ENCODE measurements around the gene ALPG.

DNA sequence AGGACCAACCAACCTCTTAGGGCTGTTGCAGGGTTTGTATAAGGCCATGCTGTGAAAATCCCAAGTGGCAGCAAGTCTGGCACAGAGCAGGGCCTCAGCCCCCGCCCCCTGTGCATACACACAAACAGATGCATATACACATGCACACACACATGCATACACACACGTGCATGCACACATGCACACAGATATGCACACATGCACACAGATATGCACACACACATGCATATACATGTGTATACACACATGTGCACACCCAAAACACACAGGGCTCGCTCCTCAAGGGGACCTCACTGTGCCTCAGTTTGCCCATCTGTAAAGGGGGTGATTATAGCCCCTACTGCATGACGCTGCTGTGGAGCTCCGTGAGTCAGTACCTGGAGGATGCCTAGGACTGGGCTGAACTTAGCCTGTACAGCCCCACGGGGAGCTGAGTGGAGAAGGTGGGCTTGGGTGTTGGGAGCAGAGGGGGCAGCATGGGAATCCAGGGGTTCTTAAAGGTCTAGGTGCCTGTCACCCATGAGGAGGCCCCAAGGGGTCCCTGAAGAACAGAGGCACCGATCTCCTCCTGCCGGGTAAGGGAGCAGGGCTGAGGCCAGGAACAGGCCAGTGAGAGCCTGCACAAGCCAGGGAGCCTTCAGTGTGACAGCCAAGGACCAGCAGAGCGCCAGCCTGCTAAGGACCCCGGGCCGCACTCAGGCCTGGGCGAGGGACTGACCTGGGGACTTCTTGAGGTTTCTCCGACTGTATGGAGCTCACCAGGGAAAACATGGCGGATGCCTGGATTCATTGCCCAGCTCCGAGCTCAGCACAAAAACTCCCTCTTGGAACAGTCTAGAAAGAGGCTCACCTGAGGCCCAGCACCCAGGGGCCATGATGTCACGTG is 25.3 kb downstream of the ALPG start:
- TF ChIP-seq, protein P1, sequence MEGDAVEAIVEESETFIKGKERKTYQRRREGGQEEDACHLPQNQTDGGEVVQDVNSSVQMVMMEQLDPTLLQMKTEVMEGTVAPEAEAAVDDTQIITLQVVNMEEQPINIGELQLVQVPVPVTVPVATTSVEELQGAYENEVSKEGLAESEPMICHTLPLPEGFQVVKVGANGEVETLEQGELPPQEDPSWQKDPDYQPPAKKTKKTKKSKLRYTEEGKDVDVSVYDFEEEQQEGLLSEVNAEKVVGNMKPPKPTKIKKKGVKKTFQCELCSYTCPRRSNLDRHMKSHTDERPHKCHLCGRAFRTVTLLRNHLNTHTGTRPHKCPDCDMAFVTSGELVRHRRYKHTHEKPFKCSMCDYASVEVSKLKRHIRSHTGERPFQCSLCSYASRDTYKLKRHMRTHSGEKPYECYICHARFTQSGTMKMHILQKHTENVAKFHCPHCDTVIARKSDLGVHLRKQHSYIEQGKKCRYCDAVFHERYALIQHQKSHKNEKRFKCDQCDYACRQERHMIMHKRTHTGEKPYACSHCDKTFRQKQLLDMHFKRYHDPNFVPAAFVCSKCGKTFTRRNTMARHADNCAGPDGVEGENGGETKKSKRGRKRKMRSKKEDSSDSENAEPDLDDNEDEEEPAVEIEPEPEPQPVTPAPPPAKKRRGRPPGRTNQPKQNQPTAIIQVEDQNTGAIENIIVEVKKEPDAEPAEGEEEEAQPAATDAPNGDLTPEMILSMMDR (conservative IDR thresholded peaks at IDR 0.05; ENCODE audit: low read depth, low read length): no peak
- no peak for TF ChIP-seq EZH2 (IDR thresholded peaks at IDR 0.05; ENCODE audit: borderline replicate concordance, low read depth, low read length, poor library complexity, severe bottlenecking)
